Activated T-helper 1 cell treated with anti-CD3 and anti-CD28 coated beads, Interleukin-12 subunit alpha, Interleukin-12 subunit beta, Interleukin-2, Interleukin-4 antibody, amounts not matched to agents 30 ng/mL and 10 ng/mL and 1 ng/mL, durations not matched to agents 14 hours and 24 hours and 36 hours (primary cell): ENCODE measurements around the gene HLA-DMA. TPM values are rescaled to one million over a fixed set of nuclear protein-coding genes. Genes with fewer than 3 reads are reported as not detected.

Experiments used
- DNase-seq: peaks from one replicate; pipeline ENCODE4 v3.0.0; 2021; ENCODE audit warnings: low spot score
- H3K27ac Mint-ChIP-seq: one replicate; pipeline ENCODE4 v1.8.0; 2021; ENCODE audit warnings: mild to moderate bottlenecking, mixed read lengths
- H3K27me3 Mint-ChIP-seq: one replicate; pipeline ENCODE4 v1.8.0; 2022; ENCODE audit warnings: mild to moderate bottlenecking, moderate library complexity, mixed read lengths; ENCODE audit not compliant: insufficient read depth
- H3K36me3 Mint-ChIP-seq: one replicate; pipeline ENCODE4 v1.8.0; 2021; ENCODE audit warnings: low read depth, mixed read lengths
- H3K4me1 Mint-ChIP-seq: one replicate; pipeline ENCODE4 v1.8.0; 2021; ENCODE audit warnings: low read depth, mixed read lengths
- H3K4me3 Mint-ChIP-seq: one replicate; pipeline ENCODE4 v1.8.0; 2021; ENCODE audit warnings: mild to moderate bottlenecking, moderate library complexity, mixed read lengths
- H3K9me3 Mint-ChIP-seq: one replicate; pipeline ENCODE4 v1.8.0; 2021; ENCODE audit warnings: mixed read lengths
- intact Hi-C: fragments of 100-400 bp; cut with micrococcal nuclease; formaldehyde crosslinking; loops from one replicate; pipeline ENCODE4 v1.15.1; 2024
- total RNA-seq: library from RNA; stranded (reverse); gene quantifications from 2 replicates; pipeline ENCODE4 v1.2.3, GENCODE V29; 2022

HLA-DMA gene
- total RNA-seq, 1 donor from 2014 or later = 14.2 TPM

DNA sequence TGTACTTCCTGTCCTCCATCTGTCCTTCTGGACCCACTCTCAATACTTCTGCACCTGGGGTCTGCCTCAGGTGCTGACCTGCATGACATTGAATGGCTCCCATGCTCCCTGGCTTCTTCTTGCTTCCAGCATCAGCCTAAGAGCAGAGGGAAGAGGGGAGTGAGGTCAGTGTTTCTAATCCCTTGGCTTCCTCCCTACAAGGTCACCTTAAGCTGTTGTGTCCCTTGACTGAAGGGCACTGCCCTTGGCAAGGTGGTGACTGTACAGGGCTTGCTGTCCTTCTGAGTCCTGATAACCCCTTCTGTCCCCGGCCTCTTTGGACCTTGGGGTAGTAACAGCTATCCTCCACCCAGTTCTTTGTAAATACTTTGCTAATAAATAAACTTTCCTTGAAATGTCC lies 21.7 kb downstream of the HLA-DMA start:
- intact Hi-C loops = no loop called here
- no peak for DNase-seq
- Mint-ChIP-seq H3K36me3 (peaks cover 3% of the 10 kb centered on the region), H3K4me3 (no peak overlapping the region), H3K4me1 (peaks cover 11% of the 10 kb centered on the region), H3K27me3 (peaks cover 16% of the 10 kb centered on the region), H3K27ac (no peak overlapping the region), H3K9me3 (no peaks in the 10 kb centered on the region)

DNA sequence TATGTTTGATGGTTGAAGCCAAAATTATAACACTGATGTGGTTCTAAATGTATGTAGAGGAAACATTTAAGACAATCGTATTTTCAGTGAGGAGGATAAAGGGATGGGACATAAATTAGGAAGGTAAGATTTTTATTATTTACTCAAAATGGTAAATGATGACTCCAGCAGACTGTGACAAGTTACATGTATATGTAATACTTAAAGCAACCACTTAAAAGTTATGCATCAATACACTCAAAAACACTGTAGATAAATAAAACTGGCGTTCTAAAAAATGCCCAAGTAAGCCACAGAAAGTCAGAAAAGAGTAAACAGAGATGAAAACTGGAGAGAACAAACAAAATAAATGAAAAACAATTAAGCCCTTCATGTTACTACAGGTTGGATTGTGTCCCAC lies 30.8 kb downstream of the HLA-DMA start:
- intact Hi-C loops = no loop called here
- Mint-ChIP-seq H3K36me3 (no peaks in the 10 kb centered on the region), H3K9me3 (no peaks in the 10 kb centered on the region), H3K4me3 (no peak overlapping the region), H3K27me3 (peaks cover 46% of the 10 kb centered on the region), H3K4me1 (no peaks in the 10 kb centered on the region), H3K27ac (no peak overlapping the region)
- no peak for DNase-seq

DNA sequence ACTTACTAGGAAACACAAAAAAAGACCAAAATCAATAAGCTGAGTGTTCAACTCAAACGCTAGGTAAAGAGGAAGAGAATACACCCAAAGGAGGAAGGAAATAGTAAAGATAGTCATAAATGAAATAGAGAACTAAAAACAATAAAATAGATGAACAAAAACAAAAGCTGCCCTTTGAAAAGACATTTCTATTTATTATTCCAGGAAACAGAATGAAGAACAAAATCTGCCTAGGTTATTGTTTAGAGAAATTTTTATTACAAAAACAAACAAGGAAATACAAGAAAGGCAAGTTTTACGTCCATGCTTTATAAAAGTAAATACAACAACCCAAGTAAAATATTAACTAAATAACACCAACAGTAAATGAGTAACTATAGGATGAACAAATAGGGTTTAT lies 32.2 kb downstream of the HLA-DMA start:
- H3K4me1 Mint-ChIP-seq = no peaks in the 10 kb centered on the region
- no peaks in the 10 kb centered on the region for H3K9me3 Mint-ChIP-seq
- H3K4me3 Mint-ChIP-seq = no peak overlapping the region

DNA sequence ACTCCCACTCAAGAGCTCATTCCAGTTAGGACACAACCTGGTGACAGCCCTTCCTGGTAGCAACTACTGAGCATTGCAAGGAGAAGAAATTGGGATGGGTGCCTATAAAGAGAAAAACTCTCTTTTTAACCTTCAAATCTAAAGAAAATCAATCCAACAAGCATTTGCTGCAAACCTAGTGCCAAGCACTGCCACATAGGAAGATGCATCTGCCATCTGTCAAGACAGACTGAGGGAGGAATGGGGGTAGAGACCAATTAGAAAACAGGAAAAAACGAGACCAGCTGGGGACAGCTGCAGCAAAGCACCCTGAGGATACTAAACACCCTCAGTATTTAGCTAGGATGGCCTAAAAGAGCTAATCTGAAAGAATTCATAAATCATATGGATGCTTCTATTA lies 39.9 kb downstream of the HLA-DMA start:
- DNase-seq = no peak
- Mint-ChIP-seq H3K9me3 (no peaks in the 10 kb centered on the region), H3K4me1 (no peaks in the 10 kb centered on the region), H3K27ac (no peak overlapping the region), H3K4me3 (no peak overlapping the region), H3K27me3 (peaks cover 43% of the 10 kb centered on the region), H3K36me3 (no peaks in the 10 kb centered on the region)
- intact Hi-C loops = no loop called here

More for the DNA sequence above, 32.2 kb downstream of the HLA-DMA start:
- Mint-ChIP-seq H3K27me3 (peaks cover 51% of the 10 kb centered on the region), H3K36me3 (no peaks in the 10 kb centered on the region), H3K27ac (no peak overlapping the region)
- DNase-seq = no peak
- intact Hi-C loops = no loop called here

DNA sequence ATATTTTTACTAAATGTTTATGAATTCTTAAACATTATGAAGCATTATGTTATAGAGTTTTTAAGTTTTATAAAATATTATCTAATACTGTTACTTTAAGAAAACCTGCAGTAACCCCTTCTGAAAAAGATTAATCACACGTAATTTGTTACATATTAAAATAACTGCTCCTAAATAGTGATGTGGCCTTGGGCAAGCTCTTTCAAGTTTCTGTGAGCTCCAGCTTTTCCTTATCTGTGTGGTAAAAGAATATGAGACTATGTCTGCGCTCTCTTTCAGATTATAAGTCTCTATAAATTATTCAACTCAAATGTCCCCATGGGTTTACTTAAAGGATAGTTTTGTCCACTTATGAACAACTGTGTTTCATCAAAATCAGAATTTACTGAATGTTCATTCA lies 44.0 kb downstream of the HLA-DMA start:
- H3K27ac Mint-ChIP-seq = no peak overlapping the region

DNA sequence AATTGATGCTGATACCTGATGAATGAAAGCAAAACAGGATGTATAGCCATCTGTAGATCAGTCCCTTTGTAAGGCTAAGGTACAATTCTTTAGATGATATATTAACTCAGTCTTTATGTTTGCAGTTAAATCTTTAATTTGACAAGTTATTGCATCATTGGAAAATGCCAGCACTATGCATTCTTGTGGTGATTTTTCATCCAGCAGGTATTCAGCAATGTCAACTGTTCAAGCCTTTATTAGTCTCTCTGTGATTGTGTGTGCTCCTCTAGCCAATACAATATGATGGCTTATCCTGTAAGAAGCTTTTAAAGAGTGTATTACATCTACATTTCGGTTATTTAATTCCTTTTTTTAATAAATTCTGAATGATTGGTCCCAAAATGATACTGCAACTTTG lies 46.4 kb downstream of the HLA-DMA start:
- Mint-ChIP-seq H3K9me3 (no peaks in the 10 kb centered on the region), H3K27me3 (peaks cover 6% of the 10 kb centered on the region), H3K4me1 (no peaks in the 10 kb centered on the region), H3K4me3 (no peak overlapping the region), H3K36me3 (peaks cover 5% of the 10 kb centered on the region), H3K27ac (no peak overlapping the region)
- intact Hi-C loops = no loop called here
- no peak for DNase-seq

More for the DNA sequence above, 44.0 kb downstream of the HLA-DMA start:
- Mint-ChIP-seq H3K4me1 (no peaks in the 10 kb centered on the region), H3K4me3 (no peak overlapping the region), H3K9me3 (no peaks in the 10 kb centered on the region), H3K27me3 (peaks cover 18% of the 10 kb centered on the region), H3K36me3 (no peaks in the 10 kb centered on the region)
- intact Hi-C loops = no loop called here
- DNase-seq = no peak

DNA sequence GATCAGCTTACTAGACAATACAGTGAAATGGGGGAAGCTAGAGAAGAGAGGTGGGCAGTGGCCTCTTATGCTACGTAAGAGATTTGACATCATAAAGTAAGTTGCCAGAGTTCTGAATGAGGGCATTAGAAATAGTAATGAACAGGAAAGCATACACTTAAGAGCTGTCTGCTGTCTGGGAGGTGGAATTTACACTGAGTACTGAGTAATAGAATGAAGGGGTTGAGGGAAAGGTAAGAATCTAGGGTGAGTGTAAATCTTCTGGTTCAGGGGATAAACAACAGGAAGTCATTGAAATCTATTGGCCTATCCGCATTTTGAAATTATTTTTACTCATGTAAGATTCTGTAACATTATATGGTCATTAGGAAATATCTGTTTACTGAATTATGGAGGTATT lies 47.8 kb downstream of the HLA-DMA start:
- no peak for DNase-seq
- peaks cover 4% of the 10 kb centered on the region for H3K27me3 Mint-ChIP-seq
- intact Hi-C loops = no loop called here
- H3K27ac Mint-ChIP-seq = no peak overlapping the region
- no peaks in the 10 kb centered on the region for H3K9me3 Mint-ChIP-seq
- no peak overlapping the region for H3K4me3 Mint-ChIP-seq
- no peaks in the 10 kb centered on the region for H3K4me1 Mint-ChIP-seq
- peaks cover 5% of the 10 kb centered on the region for H3K36me3 Mint-ChIP-seq

DNA sequence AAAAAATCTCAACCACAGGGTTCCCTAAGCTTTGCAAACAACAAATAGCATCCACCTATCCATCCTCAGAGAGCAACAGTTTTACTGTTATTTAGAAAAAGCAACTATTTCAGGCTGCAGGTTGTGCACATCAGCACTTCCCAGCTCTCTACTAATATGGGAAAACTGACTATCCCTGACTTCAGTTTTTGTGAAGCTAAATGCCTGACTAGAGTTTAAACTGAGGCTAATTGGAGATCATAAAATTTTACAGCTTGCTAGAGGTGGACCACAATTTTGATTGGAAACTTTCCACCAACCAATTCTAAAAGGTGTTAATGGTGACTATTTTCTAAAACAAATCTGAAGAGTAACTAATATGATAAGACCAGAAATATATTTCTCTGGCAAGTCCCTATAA lies 48.9 kb downstream of the HLA-DMA start:
- H3K4me1 Mint-ChIP-seq = no peaks in the 10 kb centered on the region
- DNase-seq = no peak
- no peaks in the 10 kb centered on the region for H3K9me3 Mint-ChIP-seq
- H3K4me3 Mint-ChIP-seq = no peak overlapping the region
- H3K27ac Mint-ChIP-seq = no peak overlapping the region
- H3K36me3 Mint-ChIP-seq = peaks cover 5% of the 10 kb centered on the region
- peaks cover 4% of the 10 kb centered on the region for H3K27me3 Mint-ChIP-seq
- intact Hi-C loops = no loop called here

Other genes with a start within 250 kb of the HLA-DMA start
- 1.8 and 2.7 TPM in 2 replicates for gene HLA-DQA2, start 211.7 kb downstream of the HLA-DMA start, total RNA-seq
- 0.51 and 0.67 TPM in 2 replicates for gene HLA-DQB2, start 189.6 kb downstream of the HLA-DMA start, total RNA-seq
- 4.2 and 4.3 TPM in 2 replicates for gene HLA-DOB, start 136.1 kb downstream of the HLA-DMA start, total RNA-seq
- gene TAP2, start 114.4 kb downstream of the HLA-DMA start, total RNA-seq = 160 and 167 TPM in 2 replicates
- gene PSMB8, start 109.0 kb downstream of the HLA-DMA start, total RNA-seq = 353 and 358 TPM in 2 replicates
- 284 and 290 TPM in 2 replicates for gene TAP1, start 99.4 kb downstream of the HLA-DMA start, total RNA-seq
- 249 and 253 TPM in 2 replicates for gene PSMB9, start 98.9 kb downstream of the HLA-DMA start, total RNA-seq
- gene HLA-DMB, start 12.1 kb downstream of the HLA-DMA start, total RNA-seq = 2.7 and 2.8 TPM in 2 replicates
- gene BRD2, start 15.5 kb upstream of the HLA-DMA start, total RNA-seq = 316 and 330 TPM in 2 replicates
- 1.8 and 2.0 TPM in 2 replicates for gene HLA-DOA, start 56.5 kb upstream of the HLA-DMA start, total RNA-seq
- gene HLA-DPA1, start 120.6 kb upstream of the HLA-DMA start, total RNA-seq = 61.0 and 66.7 TPM in 2 replicates
- 12.2 and 12.3 TPM in 2 replicates for gene HLA-DPB1, start 122.9 kb upstream of the HLA-DMA start, total RNA-seq
- gene COL11A2, start 239.4 kb upstream of the HLA-DMA start, total RNA-seq = 0.61 and 0.65 TPM in 2 replicates
- 46.6 and 47.4 TPM in 2 replicates for gene RXRB, start 247.6 kb upstream of the HLA-DMA start, total RNA-seq
- 67.1 and 68.8 TPM in 2 replicates for gene SLC39A7, start 247.8 kb upstream of the HLA-DMA start, total RNA-seq